Right cardiac atrium (tissue), 5 donors: ENCODE results near the gene DLG2. TPM values are rescaled to one million over a fixed set of nuclear protein-coding genes. Genes with fewer than 3 reads are reported as not detected.

ENCODE experiments used
- ATAC-seq, 2 donors: fragments of 200-7000 bp; cut with Tn5 transposase; one replicate each; pipeline versions ENCODE4 v1.8.0 to v1.9.1; 2020; ENCODE audit warnings: moderate library complexity in 2 of 2, mild to moderate bottlenecking in 1 of 2
- DNase-seq, 3 donors: peaks; one replicate each; pipeline ENCODE4 v3.0.0-alpha.2; 2020
- H3K27ac ChIP-seq: one replicate; pipeline ENCODE4 v1.5.1; 2013; ENCODE audit warnings: mild to moderate bottlenecking, low read length, control low read depth, moderate library complexity
- H3K27me3 ChIP-seq: one replicate; pipeline ENCODE4 v1.6.1; 2013; ENCODE audit not compliant: control insufficient read depth, insufficient read depth
- H3K4me1 ChIP-seq: one replicate; pipeline ENCODE4 v1.6.1; 2013; ENCODE audit warnings: low read length; ENCODE audit not compliant: control insufficient read depth, insufficient read depth
- H3K4me3 ChIP-seq: one replicate; pipeline ENCODE4 v1.5.1; 2013; ENCODE audit warnings: low read length, control low read depth
- H3K9me3 ChIP-seq: one replicate; pipeline ENCODE4 v1.6.1; 2013; ENCODE audit warnings: low read length; ENCODE audit not compliant: control insufficient read depth
- WGBS: extraction: QIAGEN DNeasy Blood & Tissue Kit; methylation state at CpG from one replicate; pipeline ENCODE4 v1.1.7; 2013; 5-methylcytosine and 5-hydroxymethylcytosine counted together
- intact Hi-C, 4 donors: fragments of 100-400 bp; cut with DNase I; formaldehyde crosslinking; loops; one replicate each; pipeline versions ENCODE4 v1.11.0 to v1.14.0; 2022 to 2023
- polyA plus RNA-seq: library from polyadenylated mRNA; stranded (reverse); fragments of 200-250 nt; gene quantifications from one replicate; pipeline ENCODE4 v1.2.3, GENCODE V29; 2013
- total RNA-seq, 4 donors: library from RNA; stranded (reverse); fragmentation: NEBNext Ultra II Directional; extraction: Animal tissue kit (Norgen Biotek cat#: 25700); gene quantifications; one replicate each; pipeline ENCODE4 v1.2.1, GENCODE V29; 2021
- donor health status: healthy with polysubstance abuse.
- donor health status: DM: no; HTN: yes; CAD: no.
- donor health status: DM: no; HTN: no; CAD: no.
- donor health status: DM: no; HTN: yes; CAD: no; lungs with severe emphysema.
- donor health status: DM: yes; HTN: yes; CAD: no.

Gene DLG2
- total and polyA plus RNA-seq, 5 donors = 2.3 to 10.5 (median 9.4) TPM

- Histone ChIP-seq H3K4me1 (no peaks in the 10 kb centered on the region), H3K4me3 (no peak overlapping the region), H3K9me3 (no peaks in the 10 kb centered on the region), H3K27me3 (no peaks in the 10 kb centered on the region), H3K27ac (peak overlapping the region; percentile 45)
- 46% methylated on average over 5 of the region's 5 CpGs for WGBS
- peak; percentile 72 to 89 for ATAC-seq
- DNase-seq = no peak
- intact Hi-C loops = no loop called here
These were observed 1018.9 kb downstream of the DLG2 start for GRCh38 chr11:84607975-84608836.

GRCh38 chr11:84594602-84595001 is 1032.5 kb downstream of the DLG2 start:
- Histone ChIP-seq H3K4me1 (no peaks in the 10 kb centered on the region), H3K27me3 (no peaks in the 10 kb centered on the region), H3K27ac (no peak overlapping the region), H3K4me3 (no peak overlapping the region), H3K9me3 (no peaks in the 10 kb centered on the region)
- ATAC-seq (no peak), DNase-seq (no peak)
- intact Hi-C loops = no loop called here

GRCh38 chr11:84590106-84590505 is 1037.0 kb downstream of the DLG2 start:
- no peaks in the 10 kb centered on the region for H3K4me1 ChIP-seq
- DNase-seq = no peak
- H3K9me3 ChIP-seq = no peaks in the 10 kb centered on the region
- intact Hi-C loops = no loop called here
- H3K27me3 ChIP-seq = no peaks in the 10 kb centered on the region
- H3K27ac ChIP-seq = no peak overlapping the region
- H3K4me3 ChIP-seq = no peak overlapping the region
- no peak for ATAC-seq
- 53% methylated on average over 2 of the region's 2 CpGs for WGBS

DNA sequence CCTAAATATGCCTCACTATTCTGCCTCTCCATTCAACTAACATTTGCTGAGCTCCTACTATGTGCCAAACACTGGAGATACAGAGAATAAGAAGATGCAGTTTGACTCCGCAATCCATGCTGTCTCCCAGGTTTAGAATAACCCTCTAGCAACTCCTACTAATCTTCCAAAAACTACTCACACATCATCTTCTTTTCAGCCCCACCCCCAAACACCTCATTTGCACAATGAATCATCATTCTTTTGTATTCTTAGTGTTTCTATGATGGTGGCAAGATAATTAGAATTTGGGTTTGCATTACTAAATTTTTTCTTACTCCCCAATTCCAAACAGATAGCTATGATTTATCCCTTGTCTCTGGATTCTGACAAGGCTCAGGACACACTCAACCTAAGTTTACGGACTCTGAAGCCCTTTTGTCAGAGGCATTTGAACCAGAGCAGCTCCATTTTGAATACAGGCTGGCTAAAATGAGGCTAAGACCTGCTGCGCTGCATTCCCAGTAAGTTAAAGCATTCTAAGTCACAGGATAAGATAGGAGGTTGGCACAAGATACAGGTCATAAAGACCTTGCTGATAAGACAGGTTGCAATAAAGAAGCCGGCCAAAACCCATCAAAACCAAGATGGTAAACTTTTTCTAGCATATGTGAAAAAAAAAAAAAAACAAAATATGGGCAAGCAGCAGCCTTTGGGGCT is 1038.9 kb downstream of the DLG2 start:
- Histone ChIP-seq H3K4me3 (no peak overlapping the region), H3K4me1 (no peaks in the 10 kb centered on the region), H3K27me3 (no peaks in the 10 kb centered on the region), H3K9me3 (no peaks in the 10 kb centered on the region), H3K27ac (no peak overlapping the region)
- intact Hi-C loops = no loop called here
- DNase-seq (no peak), ATAC-seq (no peak)
- 79% methylated on average over 4 of the region's 4 CpGs for WGBS

DNA sequence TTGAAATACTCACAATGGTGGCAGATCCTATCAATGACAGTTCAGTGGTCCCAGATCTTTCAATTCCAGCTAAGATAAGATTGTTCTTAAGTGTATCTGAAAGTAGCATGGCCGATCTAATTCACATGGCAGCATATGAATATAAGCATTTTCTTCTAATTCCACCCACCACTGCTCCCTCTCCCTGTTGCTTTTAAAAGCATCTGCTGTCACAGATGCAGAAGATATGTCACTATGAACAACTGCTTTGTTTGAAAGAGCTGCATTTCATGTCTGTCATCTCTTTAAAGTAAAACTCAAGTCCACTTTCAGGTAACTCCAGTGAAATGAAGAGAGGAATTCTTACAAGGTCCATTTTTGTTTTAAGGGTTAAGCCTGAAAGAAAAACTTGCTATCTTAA is 1044.0 kb downstream of the DLG2 start:
- H3K4me1 ChIP-seq = no peaks in the 10 kb centered on the region
- no peaks in the 10 kb centered on the region for H3K9me3 ChIP-seq
- intact Hi-C loops = no loop called here
- ATAC-seq (no peak), DNase-seq (no peak)
- no peak overlapping the region for H3K4me3 ChIP-seq
- 70% methylated on average over 1 of the region's 1 CpG for WGBS
- no peak overlapping the region for H3K27ac ChIP-seq
- H3K27me3 ChIP-seq = no peaks in the 10 kb centered on the region

DNA sequence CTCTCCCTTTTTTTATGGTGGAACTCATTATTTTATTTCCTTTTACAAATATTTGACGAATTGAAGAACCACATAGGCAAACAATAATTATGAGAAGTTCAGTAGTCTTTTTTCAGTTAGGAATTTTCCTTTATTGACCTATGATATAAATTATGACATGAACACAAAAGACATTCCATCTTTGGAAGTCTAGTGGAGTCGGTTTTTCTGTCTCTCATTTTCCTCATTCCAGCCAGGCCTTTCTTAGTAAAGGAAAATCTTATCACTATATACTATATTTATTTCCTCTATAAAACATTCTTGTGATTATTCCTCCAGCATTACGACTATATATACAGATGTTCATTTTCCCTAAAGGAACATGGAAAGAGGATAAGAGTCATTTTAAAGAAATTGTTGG is 1046.1 kb downstream of the DLG2 start:
- intact Hi-C loops = no loop called here
- no peak for DNase-seq
- H3K4me3 ChIP-seq = no peak overlapping the region
- 51% methylated on average over 3 of the region's 3 CpGs for WGBS
- ATAC-seq = no peak
- no peaks in the 10 kb centered on the region for H3K4me1 ChIP-seq
- no peaks in the 10 kb centered on the region for H3K27me3 ChIP-seq
- no peaks in the 10 kb centered on the region for H3K9me3 ChIP-seq
- H3K27ac ChIP-seq = no peak overlapping the region

GRCh38 chr11:84580428-84580827 is 1046.7 kb downstream of the DLG2 start:
- intact Hi-C loops = no loop called here
- Histone ChIP-seq H3K27ac (no peak overlapping the region), H3K9me3 (no peaks in the 10 kb centered on the region), H3K27me3 (no peaks in the 10 kb centered on the region), H3K4me1 (no peaks in the 10 kb centered on the region), H3K4me3 (no peak overlapping the region)
- 75% methylated on average over 6 of the region's 6 CpGs for WGBS
- DNase-seq (no peak), ATAC-seq (no peak)

GRCh38 chr11:84573868-84574267 is 1053.3 kb downstream of the DLG2 start:
- DNase-seq (no peak), ATAC-seq (no peak)
- WGBS = 71% methylated on average over 1 of the region's 1 CpG
- Histone ChIP-seq H3K4me3 (no peak overlapping the region), H3K27me3 (no peaks in the 10 kb centered on the region), H3K27ac (no peak overlapping the region), H3K9me3 (no peaks in the 10 kb centered on the region), H3K4me1 (no peaks in the 10 kb centered on the region)
- intact Hi-C loops = no loop called here

- no peak overlapping the region for H3K4me3 ChIP-seq
- DNase-seq (no peak), ATAC-seq (no peak)
- WGBS = 29% methylated on average over 2 of the region's 2 CpGs
- no peaks in the 10 kb centered on the region for H3K4me1 ChIP-seq
- intact Hi-C loops = loop anchor here in 1 of 4 donors (10.0 kb wide), 1 partner anchor 148 kb away; no protein-coding TSS in a partner anchor
- H3K9me3 ChIP-seq = no peaks in the 10 kb centered on the region
- no peaks in the 10 kb centered on the region for H3K27me3 ChIP-seq
- no peak overlapping the region for H3K27ac ChIP-seq
These were observed 1060.5 kb downstream of the DLG2 start for GRCh38 chr11:84566671-84567070.

DNA sequence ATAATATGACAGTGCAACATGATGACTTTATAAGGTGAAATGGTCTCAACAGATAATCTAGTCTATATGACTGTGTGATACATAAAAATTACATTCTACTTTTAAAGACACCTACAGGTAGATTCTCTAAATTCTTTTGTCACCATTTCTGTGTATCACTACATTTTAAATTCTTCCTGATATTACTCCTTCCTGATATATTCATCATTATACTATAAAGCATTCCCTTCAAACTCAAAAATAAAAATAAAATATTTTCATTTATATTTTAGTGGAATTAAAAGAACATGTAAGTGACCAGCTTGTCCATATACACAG is 1062.3 kb downstream of the DLG2 start:
- intact Hi-C loops = loop anchor here in 2 of 4 donors (5.0 to 10.0 kb wide), 2 partner anchors 150 to 152 kb away; no protein-coding TSS in a partner anchor
- no peaks in the 10 kb centered on the region for H3K4me1 ChIP-seq
- ATAC-seq (no peak), DNase-seq (no peak)
- H3K9me3 ChIP-seq = no peaks in the 10 kb centered on the region
- H3K27me3 ChIP-seq = no peaks in the 10 kb centered on the region
- no peak overlapping the region for H3K27ac ChIP-seq
- no peak overlapping the region for H3K4me3 ChIP-seq

DNA sequence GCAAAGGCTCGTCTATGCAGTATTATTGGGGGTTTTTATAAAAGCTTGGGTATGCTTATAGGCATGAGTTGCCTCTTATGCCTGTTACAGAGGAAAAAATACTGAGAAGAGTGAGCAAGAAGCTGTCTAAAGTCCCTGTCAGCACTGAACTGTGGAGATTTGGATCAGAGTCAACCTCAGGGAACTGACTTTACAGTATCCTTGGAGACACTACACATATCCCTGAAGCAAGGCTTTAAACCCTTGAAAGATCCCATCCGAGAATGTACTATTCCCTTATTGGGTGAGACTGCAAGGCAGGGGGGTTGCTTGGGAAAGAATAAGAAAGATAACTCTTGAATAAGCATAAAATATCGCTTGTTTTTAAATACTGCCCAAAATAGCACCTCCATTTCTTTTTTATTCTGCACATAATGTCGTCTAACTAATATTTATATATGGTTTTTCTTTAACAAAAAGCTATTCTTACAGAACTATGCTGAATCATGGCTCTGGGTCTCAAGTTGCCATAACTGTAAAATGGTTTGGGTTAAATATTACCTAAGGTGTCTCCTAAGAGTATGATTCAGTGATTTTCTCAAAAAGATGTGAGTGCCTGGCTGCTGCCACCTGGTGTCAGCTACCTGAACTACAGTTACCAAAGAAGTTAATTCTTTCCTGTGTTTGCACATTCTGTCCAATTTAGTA is 1062.8 kb downstream of the DLG2 start:
- H3K4me3 ChIP-seq = no peak overlapping the region
- DNase-seq (peak in 1 of 3 donors; percentile 39), ATAC-seq (peak in 1 of 2 donors; percentile 11)
- no peaks in the 10 kb centered on the region for H3K27me3 ChIP-seq
- no peaks in the 10 kb centered on the region for H3K9me3 ChIP-seq
- WGBS = 60% methylated on average over 4 of the region's 4 CpGs
- intact Hi-C loops = loop anchor here in 2 of 4 donors (5.0 to 10.0 kb wide), 2 partner anchors 150 to 153 kb away; no protein-coding TSS in a partner anchor
- H3K4me1 ChIP-seq = no peaks in the 10 kb centered on the region
- H3K27ac ChIP-seq = no peak overlapping the region
